MM.1S (cell line): Measurements from ENCODE around the gene UBE2Q2.

Source experiments
- DNase-seq: peaks from one replicate; pipeline ENCODE4 v3.0.0-alpha.2; 2015
- H2AFZ ChIP-seq: fragments of 300-600 bp; sonication (generic); 2 replicates; pipeline ENCODE4 v1.6.0; 2016; ENCODE audit warnings: antibody characterized with exemption, low read length
- H3F3A ChIP-seq: fragments of 300-600 bp; sonication (generic); 2 replicates; pipeline ENCODE4 v1.6.1; 2016; ENCODE audit warnings: mild to moderate bottlenecking, antibody characterized with exemption, low read length, moderate library complexity, mixed read lengths; ENCODE audit not compliant: insufficient read depth
- H3K27ac ChIP-seq: fragments of 300-600 bp; sonication (generic); 2 replicates; pipeline ENCODE4 v1.5.1; 2016; ENCODE audit warnings: mild to moderate bottlenecking, low read length
- H3K27me3 ChIP-seq: fragments of 300-600 bp; sonication (generic); replicated peaks from 2 replicates; pipeline ENCODE4 v1.6.0; 2016; ENCODE audit warnings: low read length; ENCODE audit not compliant: insufficient read depth
- H3K36me3 ChIP-seq: fragments of 300-600 bp; sonication (generic); replicated peaks from 2 replicates; pipeline ENCODE4 v1.6.1; 2016; ENCODE audit warnings: mild to moderate bottlenecking, low read length, mixed read lengths; ENCODE audit not compliant: insufficient read depth
- H3K4me1 ChIP-seq: fragments of 300-600 bp; sonication (generic); 2 replicates; pipeline ENCODE4 v1.6.1; 2016; ENCODE audit warnings: low read length, mixed read lengths
- H3K4me2 ChIP-seq: fragments of 300-600 bp; sonication (generic); 2 replicates; pipeline ENCODE4 v1.6.0; 2016; ENCODE audit warnings: low read depth, low read length
- H3K4me3 ChIP-seq: fragments of 300-600 bp; sonication (generic); 2 replicates; pipeline ENCODE4 v1.5.1; 2016; ENCODE audit warnings: low read length, mixed read lengths
- H3K79me2 ChIP-seq: fragments of 300-600 bp; sonication (generic); 2 replicates; pipeline ENCODE4 v1.6.1; 2016; ENCODE audit warnings: mixed run types, low read length, mixed read lengths
- H3K9ac ChIP-seq: fragments of 300-600 bp; sonication (generic); 2 replicates; pipeline ENCODE4 v1.6.1; 2016; ENCODE audit warnings: low read length, mixed read lengths
- H3K9me2 ChIP-seq: fragments of 300-600 bp; sonication (generic); replicated peaks from 2 replicates; pipeline ENCODE4 v1.6.1; 2016; ENCODE audit warnings: mild to moderate bottlenecking, low read length, mixed read lengths; ENCODE audit not compliant: insufficient read depth
- H3K9me3 ChIP-seq: fragments of 300-600 bp; sonication (generic); replicated peaks from 2 replicates; pipeline ENCODE4 v1.6.1; 2016; ENCODE audit warnings: mild to moderate bottlenecking, low read length, mixed read lengths; ENCODE audit not compliant: insufficient read depth
- H4K20me1 ChIP-seq: fragments of 300-600 bp; sonication (generic); 2 replicates; pipeline ENCODE4 v1.6.1; 2016; ENCODE audit warnings: mild to moderate bottlenecking, low read length, moderate library complexity, mixed read lengths; ENCODE audit not compliant: insufficient read depth
- EZH2 ChIP-seq: fragments of 300-600 bp; sonication (generic); optimal IDR thresholded peaks from 2 replicates; pipeline ENCODE3; 2017; ENCODE audit warnings: low read depth, mild to moderate bottlenecking, antibody characterized with exemption, low read length, mixed read lengths
- EZH2phosphoT487 ChIP-seq: fragments of 300-600 bp; sonication (generic); IDR thresholded peaks from 2 replicates; pipeline ENCODE4 v1.6.1; 2018; ENCODE audit warnings: antibody characterized with exemption, low read length
- TF ChIP-seq, protein P1 (sequence below): fragments of 300-600 bp; sonication (generic); IDR thresholded peaks from 2 replicates; pipeline ENCODE4 v1.5.1; 2016; ENCODE audit warnings: antibody characterized with exemption, low read length, mixed read lengths

UBE2Q2 gene

DNA sequence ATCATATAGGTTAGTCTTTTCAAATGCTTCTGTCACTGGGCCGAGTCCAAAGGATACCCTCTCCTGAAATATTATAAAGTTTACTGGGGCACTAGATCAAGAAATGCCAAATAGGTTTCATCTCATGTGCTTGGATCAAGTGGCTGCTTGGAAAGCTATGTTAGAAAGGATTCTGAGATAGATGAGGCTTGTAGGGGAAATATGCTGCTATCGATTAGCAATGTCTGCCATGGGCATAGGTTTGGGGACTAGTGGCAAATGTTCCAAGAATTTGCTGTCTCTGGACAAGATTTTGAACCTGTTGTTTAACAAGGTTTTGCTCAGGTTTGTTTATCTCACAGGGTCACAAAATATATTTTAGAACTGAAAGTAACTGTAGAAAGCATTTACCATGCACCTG lies 23.0 kb upstream of the UBE2Q2 start:
- H3K9me3 ChIP-seq = no peaks in the 10 kb centered on the region
- no peaks in the 10 kb centered on the region for H3F3A ChIP-seq
- H3K27ac ChIP-seq = no peak overlapping the region
- TF ChIP-seq EZH2 (no peak), EZH2phosphoT487 (no peak)
- TF ChIP-seq, protein P1, sequence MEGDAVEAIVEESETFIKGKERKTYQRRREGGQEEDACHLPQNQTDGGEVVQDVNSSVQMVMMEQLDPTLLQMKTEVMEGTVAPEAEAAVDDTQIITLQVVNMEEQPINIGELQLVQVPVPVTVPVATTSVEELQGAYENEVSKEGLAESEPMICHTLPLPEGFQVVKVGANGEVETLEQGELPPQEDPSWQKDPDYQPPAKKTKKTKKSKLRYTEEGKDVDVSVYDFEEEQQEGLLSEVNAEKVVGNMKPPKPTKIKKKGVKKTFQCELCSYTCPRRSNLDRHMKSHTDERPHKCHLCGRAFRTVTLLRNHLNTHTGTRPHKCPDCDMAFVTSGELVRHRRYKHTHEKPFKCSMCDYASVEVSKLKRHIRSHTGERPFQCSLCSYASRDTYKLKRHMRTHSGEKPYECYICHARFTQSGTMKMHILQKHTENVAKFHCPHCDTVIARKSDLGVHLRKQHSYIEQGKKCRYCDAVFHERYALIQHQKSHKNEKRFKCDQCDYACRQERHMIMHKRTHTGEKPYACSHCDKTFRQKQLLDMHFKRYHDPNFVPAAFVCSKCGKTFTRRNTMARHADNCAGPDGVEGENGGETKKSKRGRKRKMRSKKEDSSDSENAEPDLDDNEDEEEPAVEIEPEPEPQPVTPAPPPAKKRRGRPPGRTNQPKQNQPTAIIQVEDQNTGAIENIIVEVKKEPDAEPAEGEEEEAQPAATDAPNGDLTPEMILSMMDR = no peak
- no peaks in the 10 kb centered on the region for H3K27me3 ChIP-seq
- H3K9me2 ChIP-seq = no peaks in the 10 kb centered on the region
- H3K4me3 ChIP-seq = no peak overlapping the region
- H3K4me2 ChIP-seq = no peak overlapping the region
- peaks cover 14% of the 10 kb centered on the region for H3K4me1 ChIP-seq
- no peaks in the 10 kb centered on the region for H4K20me1 ChIP-seq
- H3K79me2 ChIP-seq = no peaks in the 10 kb centered on the region
- no peak overlapping the region for H3K9ac ChIP-seq
- no peaks in the 10 kb centered on the region for H3K36me3 ChIP-seq
- DNase-seq = no peak
- H2AFZ ChIP-seq = no peak overlapping the region

DNA sequence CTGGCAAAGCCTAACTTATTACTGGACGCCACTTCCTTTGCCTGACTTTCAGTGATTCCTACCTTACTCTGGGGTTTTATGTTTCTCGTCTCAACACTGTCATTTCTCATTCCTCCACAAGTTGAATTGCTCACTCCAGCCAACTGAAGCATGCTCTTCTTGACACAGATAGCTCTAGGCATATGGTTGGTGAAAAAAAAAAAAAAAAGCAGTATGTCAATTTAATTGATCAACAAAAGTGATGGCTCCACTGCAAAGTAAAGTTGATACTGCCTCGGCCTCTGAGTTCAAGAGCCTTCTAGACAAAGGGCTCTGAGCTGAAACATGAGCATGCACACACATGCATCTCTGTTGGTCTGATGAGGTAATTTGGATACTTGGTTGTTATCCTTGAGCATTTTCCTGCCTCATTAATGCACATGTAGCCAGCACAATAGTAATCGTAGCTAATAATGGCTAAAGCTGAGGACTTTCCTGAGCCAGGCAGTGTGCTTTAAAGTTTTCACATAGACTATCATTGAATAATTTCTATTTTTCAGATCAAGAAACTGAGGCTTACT lies 21.4 kb upstream of the UBE2Q2 start:
- H3K9ac ChIP-seq = no peak overlapping the region
- no peaks in the 10 kb centered on the region for H3K36me3 ChIP-seq
- H3K4me3 ChIP-seq = no peak overlapping the region
- no peak for DNase-seq
- H3K9me2 ChIP-seq = no peaks in the 10 kb centered on the region
- no peak overlapping the region for H3K27ac ChIP-seq
- H3K27me3 ChIP-seq = no peaks in the 10 kb centered on the region
- no peak overlapping the region for H2AFZ ChIP-seq
- no peaks in the 10 kb centered on the region for H3F3A ChIP-seq
- TF ChIP-seq EZH2phosphoT487 (no peak), EZH2 (no peak)
- TF ChIP-seq, protein P1 = no peak
- no peaks in the 10 kb centered on the region for H4K20me1 ChIP-seq
- H3K4me1 ChIP-seq = peaks cover 6% of the 10 kb centered on the region
- H3K9me3 ChIP-seq = no peaks in the 10 kb centered on the region
- H3K79me2 ChIP-seq = no peaks in the 10 kb centered on the region
- H3K4me2 ChIP-seq = no peak overlapping the region

DNA sequence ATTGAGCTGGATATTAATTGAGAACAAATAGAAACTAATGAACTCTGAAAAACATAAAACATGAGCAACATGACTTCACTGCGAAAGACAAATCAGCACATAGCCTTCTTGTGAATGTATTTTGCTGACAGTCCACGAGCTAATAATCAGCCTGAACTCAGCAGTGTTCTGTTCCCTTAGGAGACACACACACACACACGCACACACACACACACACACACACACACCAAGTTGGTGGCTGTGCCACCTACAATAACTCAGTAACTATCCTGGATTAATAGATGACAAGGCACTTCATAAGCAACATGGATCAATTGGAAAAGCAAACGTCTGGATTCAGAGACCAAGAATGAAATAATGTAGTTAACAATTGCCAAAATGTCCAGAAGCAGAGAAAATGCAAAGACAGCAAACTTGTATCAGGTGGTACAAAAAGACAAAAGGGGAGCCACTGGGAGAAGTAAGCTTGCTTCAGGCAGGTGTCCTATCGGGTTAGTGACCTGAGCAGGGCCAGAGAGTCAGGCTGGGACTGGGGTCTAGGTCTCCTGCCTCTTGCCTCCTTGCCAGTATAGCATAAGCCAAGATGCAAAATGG lies 20.5 kb upstream of the UBE2Q2 start:
- Histone ChIP-seq H3K4me3 (no peak overlapping the region), H3K36me3 (no peaks in the 10 kb centered on the region), H2AFZ (no peak overlapping the region), H3K79me2 (no peaks in the 10 kb centered on the region), H3K4me2 (no peak overlapping the region), H3F3A (no peaks in the 10 kb centered on the region), H3K9me2 (no peaks in the 10 kb centered on the region), H3K9ac (no peak overlapping the region), H3K4me1 (0 out of 2 replicates have a peak, but pooled peaks cover 3% of the 10 kb centered on the region), H4K20me1 (no peaks in the 10 kb centered on the region), H3K9me3 (no peaks in the 10 kb centered on the region), H3K27ac (no peak overlapping the region), H3K27me3 (no peaks in the 10 kb centered on the region)
- no peak for DNase-seq
- TF ChIP-seq, protein P1 = no peak
- TF ChIP-seq EZH2 (no peak), EZH2phosphoT487 (no peak)
